Right lobe of liver (tissue), 6 donors: ENCODE results near the gene FAM53C. TPM values are rescaled to one million over a fixed set of nuclear protein-coding genes. Genes with fewer than 3 reads are reported as not detected.

Source experiments
- ATAC-seq, 4 donors: fragments of 200-7000 bp; cut with Tn5 transposase; one replicate each; pipeline ENCODE4 v1.9.1; 2020; ENCODE audit warnings: mild to moderate bottlenecking in 4 of 4, moderate library complexity in 4 of 4
- DNase-seq, 3 donors: peaks; one replicate each; pipeline ENCODE4 v3.0.0-alpha.2; 2020
- H3K27ac ChIP-seq, 3 donors: fragments of 200-600 bp; one replicate each; pipeline ENCODE4 v1.8.0; 2022
- H3K27me3 ChIP-seq, 2 donors: fragments of 200-600 bp; one replicate each; pipeline ENCODE4 v1.8.0; 2022
- H3K36me3 ChIP-seq, 4 donors: fragments of 200-600 bp; sonication (generic) in 1 of 4; one replicate each; pipeline versions ENCODE4 v1.5.1 to v1.8.0; 2017 to 2022; ENCODE audit warnings: control low read depth in 1 of 4
- H3K4me1 ChIP-seq, 4 donors: fragments of 200-600 bp; sonication (generic) in 1 of 4; one replicate each; pipeline versions ENCODE4 v1.5.1 to v1.8.0; 2017 to 2022; ENCODE audit warnings: control low read depth in 1 of 4
- H3K4me3 ChIP-seq, 3 donors: fragments of 200-600 bp; one replicate each; pipeline ENCODE4 v1.8.0; 2022
- H3K9me3 ChIP-seq, 4 donors: fragments of 200-600 bp; sonication (generic) in 1 of 4; one replicate each; pipeline versions ENCODE4 v1.5.1 to v1.8.0; 2017 to 2022; ENCODE audit warnings: control low read depth in 1 of 4
- POLR2A ChIP-seq: fragments of 450-650 bp; IDR thresholded peaks from one replicate; pipeline ENCODE4 v1.6.1; 2017; ENCODE audit warnings: antibody characterized with exemption, mild to moderate bottlenecking
- WGBS: methylation state at CpG from one replicate; pipeline ENCODE4 v1.1.6; 2018; ENCODE audit warnings: low coverage, low lambda C conversion rate; ENCODE audit not compliant: insufficient coverage; ENCODE audit errors: missing lambda C conversion rate; 5-methylcytosine and 5-hydroxymethylcytosine counted together
- intact Hi-C, 2 donors: fragments of 100-400 bp; cut with DNase I; formaldehyde crosslinking; loops; one replicate each; pipeline versions ENCODE4 v1.11.2 to v1.14.1; 2022
- long read RNA-seq: library from polyadenylated mRNA; unstranded; transcript quantifications from one replicate; pipeline ENCODE4 v2.0.0, GENCODE V29; 2019
- total RNA-seq, 6 experiments: library from RNA; depleted of rRNA in 2 of 6; stranded (reverse); fragments of >200 nt in 2 of 6; fragmentation: NEBNext Ultra II Directional in 3 of 6; extraction: Animal tissue kit (Norgen Biotek cat#: 25700) in 3 of 6; gene quantifications; one replicate each; pipeline versions ENCODE4 v1.1.0 to v1.2.4, GENCODE V29; 2016 to 2023
- TF ChIP-seq, protein P1 (sequence below), 4 donors: fragments of 200-600 bp in 3 of 4; fragments of 450-650 bp in 1 of 4; IDR thresholded peaks; one replicate each; pipeline versions ENCODE4 v1.5.1 to v1.8.0; 2016 to 2022; ENCODE audit warnings: antibody characterized with exemption in 4 of 4, mild to moderate bottlenecking in 2 of 4
- donor health status: DM: no; HTN: yes; CAD: no.
- donor health status: DM: no; HTN: no; CAD: no.
- donor health status: DM: no; HTN: no; CAD: no.
- donor health status: DM: no; HTN: yes; CAD: no.
- donor health status: DM: no; HTN: yes; CAD: no.

The FAM53C gene
- 10 to 100 TPM in 2 of 6 experiments, 1 to 10 TPM in 4; 7.2 to 15.8 (median 8.7) TPM for total RNA-seq
- long read RNA-seq: 0 reads

DNA sequence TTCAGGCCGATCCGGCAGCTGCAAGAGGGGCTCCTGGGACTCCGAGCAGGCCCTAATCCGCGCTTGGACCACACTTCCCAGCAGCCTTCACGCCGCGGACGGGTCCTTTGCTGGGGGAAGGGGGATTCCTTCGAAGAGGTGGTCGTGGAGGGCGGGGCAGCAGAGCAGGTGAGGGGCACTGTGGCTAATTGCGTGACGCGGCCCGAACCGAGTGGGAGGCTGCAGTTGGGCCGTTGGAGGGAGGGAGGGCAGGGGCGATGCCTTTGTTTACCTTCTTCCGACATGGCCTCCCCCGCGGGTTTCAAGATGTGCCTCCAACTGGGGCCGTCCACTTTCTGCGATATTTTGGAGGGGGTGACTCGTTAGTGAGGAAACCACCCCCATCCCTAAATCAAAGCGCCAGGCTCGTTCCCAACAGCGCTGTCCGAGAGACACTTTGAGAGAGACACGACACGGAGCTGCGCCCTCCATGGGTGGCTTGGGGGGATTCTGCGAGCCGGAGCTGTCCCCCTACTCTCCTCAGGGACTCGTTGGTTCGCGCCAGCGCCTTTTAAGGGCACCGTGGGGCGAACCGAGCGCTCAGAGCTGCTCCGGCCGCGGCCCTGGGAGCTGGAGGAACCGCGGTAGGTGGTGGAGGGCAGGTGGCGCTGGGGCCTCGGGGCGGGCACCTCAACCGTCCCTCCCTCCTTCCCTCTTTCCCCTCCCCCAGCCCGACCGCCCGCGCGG is at the start of gene FAM53C:
TSS of gene FAM53C (plus strand) at position 582 of the 726 bp plus-strand sequence. CDS start 3,070 bp downstream, outside the sequence.
- intact Hi-C loops: no loop called here

DNA sequence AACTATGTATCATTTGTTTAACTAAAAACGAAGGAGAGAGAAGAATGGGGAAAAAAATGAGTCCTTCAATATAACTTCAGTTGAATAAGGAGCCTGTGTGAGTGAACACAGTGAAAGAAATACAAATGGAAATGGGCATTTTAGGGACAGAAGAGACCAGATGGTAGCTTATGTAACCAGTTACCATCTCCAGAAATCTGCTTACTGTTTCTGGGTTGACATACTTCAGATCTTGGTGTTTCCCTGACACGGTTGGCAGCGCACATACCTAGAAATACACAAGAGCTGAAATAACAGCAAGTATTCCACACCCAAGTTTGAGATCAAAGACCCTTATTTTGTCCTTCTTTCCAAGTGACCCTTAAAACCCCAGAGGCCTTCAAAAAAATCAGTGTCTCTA is 48.8 kb upstream of the FAM53C start:
- WGBS: 70% methylated on average over 3 of the region's 3 CpGs
- Histone ChIP-seq H3K4me1 (no peaks in the 10 kb centered on the region), H3K27ac (no peak overlapping the region), H3K27me3 (no peaks in the 10 kb centered on the region), H3K9me3 (no peaks in the 10 kb centered on the region), H3K4me3 (no peak overlapping the region), H3K36me3 (no peaks in the 10 kb centered on the region)
- intact Hi-C loops: loop anchor here (5.0 to 10.0 kb wide), 2 partner anchors 64 to 67 kb away; no protein-coding TSS in a partner anchor
- TF ChIP-seq, protein P1, sequence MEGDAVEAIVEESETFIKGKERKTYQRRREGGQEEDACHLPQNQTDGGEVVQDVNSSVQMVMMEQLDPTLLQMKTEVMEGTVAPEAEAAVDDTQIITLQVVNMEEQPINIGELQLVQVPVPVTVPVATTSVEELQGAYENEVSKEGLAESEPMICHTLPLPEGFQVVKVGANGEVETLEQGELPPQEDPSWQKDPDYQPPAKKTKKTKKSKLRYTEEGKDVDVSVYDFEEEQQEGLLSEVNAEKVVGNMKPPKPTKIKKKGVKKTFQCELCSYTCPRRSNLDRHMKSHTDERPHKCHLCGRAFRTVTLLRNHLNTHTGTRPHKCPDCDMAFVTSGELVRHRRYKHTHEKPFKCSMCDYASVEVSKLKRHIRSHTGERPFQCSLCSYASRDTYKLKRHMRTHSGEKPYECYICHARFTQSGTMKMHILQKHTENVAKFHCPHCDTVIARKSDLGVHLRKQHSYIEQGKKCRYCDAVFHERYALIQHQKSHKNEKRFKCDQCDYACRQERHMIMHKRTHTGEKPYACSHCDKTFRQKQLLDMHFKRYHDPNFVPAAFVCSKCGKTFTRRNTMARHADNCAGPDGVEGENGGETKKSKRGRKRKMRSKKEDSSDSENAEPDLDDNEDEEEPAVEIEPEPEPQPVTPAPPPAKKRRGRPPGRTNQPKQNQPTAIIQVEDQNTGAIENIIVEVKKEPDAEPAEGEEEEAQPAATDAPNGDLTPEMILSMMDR (IDR thresholded peaks at IDR 0.05): no peak
- no peak for TF ChIP-seq POLR2A
- DNase-seq: no peak
- no peak for ATAC-seq

More for the DNA sequence above, at the start of gene FAM53C:
- Histone ChIP-seq H3K27ac (peak within 1 kb of the TSS; percentile 98 to 100 (median 99)), H3K27me3 (no peaks in the 10 kb centered on the region), H3K4me3 (peak within 1 kb of the TSS; percentile 68 to 84 (median 81)), H3K4me1 (peaks cover 0 to 13% (median 4%) of the 10 kb centered on the region in 4 donors), H3K9me3 (no peaks in the 10 kb centered on the region), H3K36me3 (peaks cover 0 to 17% (median 3%) of the 10 kb centered on the region in 4 donors)
- peak; percentile 100 for TF ChIP-seq POLR2A
- TF ChIP-seq, protein P1 (IDR thresholded peaks at IDR 0.05): peak in 2 of 4 donors; percentile 7 to 14
- WGBS: 2% methylated on average over 8 of the region's 56 CpGs
- DNase-seq (peak; percentile 94 to 96 (median 95)), ATAC-seq (peak; percentile 91 to 97 (median 94))

- ATAC-seq (no peak), DNase-seq (peak in 1 of 3 donors; percentile 6)
- Histone ChIP-seq H3K4me3 (no peak overlapping the region), H3K27me3 (no peaks in the 10 kb centered on the region), H3K4me1 (no peaks in the 10 kb centered on the region), H3K27ac (no peak overlapping the region), H3K9me3 (no peaks in the 10 kb centered on the region), H3K36me3 (no peaks in the 10 kb centered on the region)
- WGBS: 75% methylated on average over 6 of the region's 6 CpGs
- TF ChIP-seq POLR2A: no peak
- TF ChIP-seq, protein P1 (IDR thresholded peaks at IDR 0.05): no peak
- intact Hi-C loops: no loop called here
These were observed 34.7 kb upstream of the FAM53C start for GRCh38 chr5:138303372-138303771.

DNA sequence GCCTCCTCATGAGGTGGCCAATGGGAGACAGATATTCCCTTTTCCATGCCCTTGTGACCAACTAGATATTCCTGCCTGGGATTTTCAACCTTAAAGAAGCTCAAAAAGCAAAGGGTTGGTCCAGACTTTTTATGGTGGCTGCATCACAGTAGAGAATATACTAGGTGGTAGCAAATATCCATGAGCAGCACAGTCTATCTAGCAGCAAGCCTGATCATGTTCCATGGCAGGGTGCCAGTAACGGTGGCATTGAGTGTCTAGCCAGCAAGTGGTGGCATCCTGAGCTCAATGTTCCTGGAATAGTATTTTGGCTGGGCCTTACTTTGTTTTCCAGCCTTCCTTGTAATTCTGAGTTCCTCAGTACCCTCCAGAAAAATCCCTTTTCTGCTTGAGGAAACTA is 32.3 kb upstream of the FAM53C start:
- TF ChIP-seq, protein P1 (IDR thresholded peaks at IDR 0.05): no peak
- TF ChIP-seq POLR2A: no peak
- peak in 1 of 4 donors; percentile 46 for ATAC-seq
- Histone ChIP-seq H3K4me1 (no peaks in the 10 kb centered on the region), H3K4me3 (no peak overlapping the region), H3K27me3 (no peaks in the 10 kb centered on the region), H3K9me3 (no peaks in the 10 kb centered on the region), H3K36me3 (no peaks in the 10 kb centered on the region), H3K27ac (no peak overlapping the region)
- peak in 1 of 3 donors; percentile 52 for DNase-seq
- intact Hi-C loops: no loop called here
- 17% methylated on average over 1 of the region's 1 CpG for WGBS
